GM20431 (cell line): ENCODE measurements around the gene CCL22.
"Not testable (repeated sequence)": the region's sequence is repeated elsewhere in the genome, so short reads cannot be mapped to it uniquely, and the experiment has no call there.

ENCODE experiments used
- in situ Hi-C: fragments of 300-500 bp; cut with MseI, MboI; formaldehyde crosslinking; loops from one replicate; pipeline ENCODE4 v1.15.0; 2020; ENCODE audit warnings: low sequenced_read_pairs; ENCODE audit not compliant: unreplicated experiment

The CCL22 gene

GRCh38 chr16:57389087-57389468 lies 30.5 kb downstream of the CCL22 start:
- in situ Hi-C loops: no loop called here

- in situ Hi-C loops: no loop called here
Measured at GRCh38 chr16:57390636-57391295, 32.2 kb downstream of the CCL22 start.

- in situ Hi-C loops: no loop called here
Measured at GRCh38 chr16:57391300-57391699, 32.7 kb downstream of the CCL22 start.

- in situ Hi-C loops: no loop called here
Measured at GRCh38 chr16:57391708-57392107, 33.1 kb downstream of the CCL22 start.

GRCh38 chr16:57392694-57393093 lies 34.1 kb downstream of the CCL22 start:
- in situ Hi-C loops: no loop called here

GRCh38 chr16:57394444-57394843 lies 35.9 kb downstream of the CCL22 start:
- in situ Hi-C loops: no loop called here

GRCh38 chr16:57395026-57395425 lies 36.4 kb downstream of the CCL22 start:
- in situ Hi-C loops: no loop called here

GRCh38 chr16:57396786-57397185 lies 38.2 kb downstream of the CCL22 start:
- in situ Hi-C loops: no loop called here

- in situ Hi-C loops: not testable (repeated sequence)
Measured at GRCh38 chr16:57397493-57397892, 38.9 kb downstream of the CCL22 start.

- in situ Hi-C loops: loop anchor here (25.0 kb wide), 1 partner anchor 315 kb away; the partner anchor contains the start of gene CPNE2
Measured at GRCh38 chr16:57401943-57402640, 43.5 kb downstream of the CCL22 start.

GRCh38 chr16:57403965-57404817 lies 45.6 kb downstream of the CCL22 start, which contains the start of gene CCL17:
Gene CCL17, plus strand, starts transcription at chr16:57404767. Its CDS starts 9,166 bp downstream, at chr16:57413933.
- in situ Hi-C loops: loop anchor here (25.0 kb wide), 1 partner anchor 317 kb away; the partner anchor contains the start of gene CPNE2

- in situ Hi-C loops: loop anchor here (25.0 kb wide), 1 partner anchor 318 kb away; the partner anchor contains the start of gene CPNE2
Measured at GRCh38 chr16:57405097-57405496, 46.5 kb downstream of the CCL22 start.

GRCh38 chr16:57406881-57407280 lies 48.3 kb downstream of the CCL22 start:
- in situ Hi-C loops: loop anchor here (25.0 kb wide), 1 partner anchor 320 kb away; the partner anchor contains the start of gene CPNE2

- in situ Hi-C loops: loop anchor here (25.0 kb wide), 1 partner anchor 320 kb away; the partner anchor contains the start of gene CPNE2
Measured at GRCh38 chr16:57407521-57408353, 49.2 kb downstream of the CCL22 start.

- in situ Hi-C loops: loop anchor here (25.0 kb wide), 1 partner anchor 322 kb away; the partner anchor contains the start of gene CPNE2
Measured at GRCh38 chr16:57409065-57409464, 50.5 kb downstream of the CCL22 start.

- in situ Hi-C loops: loop anchor here (10.0 to 25.0 kb wide), 2 partner anchors 105 to 323 kb away; partner anchors contain the start of gene CPNE2
Measured at GRCh38 chr16:57409870-57410587, 51.4 kb downstream of the CCL22 start.

- in situ Hi-C loops: loop anchor here (10.0 to 25.0 kb wide), 2 partner anchors 107 to 324 kb away; partner anchors contain the start of gene CPNE2
Measured at GRCh38 chr16:57411362-57411976, 52.9 kb downstream of the CCL22 start.

- in situ Hi-C loops: loop anchor here (10.0 to 25.0 kb wide), 2 partner anchors 108 to 325 kb away; partner anchors contain the start of gene CPNE2
Measured at GRCh38 chr16:57412584-57412983, 54.0 kb downstream of the CCL22 start.
